Testis (tissue), 2 donors: Measurements from ENCODE around the gene SP140L.

ENCODE experiments used
- CTCF ChIP-seq, 3 experiments: fragments of 450-650 bp in 2 of 3; fragments of 200-600 bp in 1 of 3; sonication (generic) in 1 of 3; IDR thresholded peaks; one replicate each; pipeline ENCODE4 v1.5.1; 2016 to 2019; ENCODE audit warnings: antibody characterized with exemption in 3 of 3, mild to moderate bottlenecking in 2 of 3, moderate library complexity in 1 of 3
- POLR2A ChIP-seq: fragments of 450-650 bp; IDR thresholded peaks from one replicate; pipeline ENCODE4 v1.6.1; 2017; ENCODE audit warnings: antibody characterized with exemption, mild to moderate bottlenecking, moderate library complexity

- TF ChIP-seq POLR2A (no peak), CTCF (IDR thresholded peaks at IDR 0.05) (no peak)
These were observed 95.2 kb downstream of the SP140L start for GRCh38 chr2:230422149-230422548.
